ENCODE data around the gene KCNE3.

The KCNE3 gene

DNA sequence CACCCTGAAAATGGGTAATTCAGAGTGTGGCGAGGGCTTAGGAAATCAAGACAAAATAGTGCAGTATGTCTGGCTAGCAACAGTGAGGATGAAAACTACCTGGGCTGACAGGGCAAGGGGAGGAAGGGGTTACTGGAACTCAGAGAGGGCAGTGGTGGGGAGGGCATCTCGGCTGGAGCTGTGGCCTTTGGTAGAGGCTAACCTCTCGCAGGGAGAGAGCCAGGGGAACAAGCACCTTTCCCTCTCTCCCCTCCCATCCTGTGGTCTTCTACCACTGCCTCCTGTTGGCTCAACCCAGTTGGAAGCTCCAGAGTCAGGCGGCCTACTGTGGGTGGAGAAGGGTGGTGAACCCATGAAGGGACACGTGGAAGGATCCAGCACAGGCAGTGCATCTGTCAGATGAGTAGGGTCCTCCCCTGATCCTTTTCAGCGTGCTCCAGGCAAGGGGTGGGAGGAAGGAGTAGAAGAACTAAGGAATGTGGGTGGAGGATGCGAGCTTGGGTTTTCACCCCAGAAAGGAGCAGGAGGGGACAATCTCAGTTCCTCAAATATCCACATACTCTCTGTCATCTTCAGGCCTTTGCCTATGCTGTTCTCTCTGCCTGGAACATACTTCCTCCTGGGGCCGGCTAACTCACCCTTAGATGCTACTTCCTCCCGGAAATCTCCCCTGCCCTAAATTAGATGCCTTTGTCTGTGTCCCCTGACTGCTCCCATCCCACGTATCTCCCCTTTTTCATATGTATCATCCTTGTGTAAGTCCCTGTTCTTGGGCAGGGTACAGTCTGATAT, 6.2 kb upstream of the KCNE3 start:
- no peak for DNase-seq
- in situ Hi-C loops (cut with HindIII; ENCODE audit: low pct_ligation_motif_present, low pct_unique_long_range_greater_than_20kb, low sequenced_read_pairs) = no loop called here

DNA sequence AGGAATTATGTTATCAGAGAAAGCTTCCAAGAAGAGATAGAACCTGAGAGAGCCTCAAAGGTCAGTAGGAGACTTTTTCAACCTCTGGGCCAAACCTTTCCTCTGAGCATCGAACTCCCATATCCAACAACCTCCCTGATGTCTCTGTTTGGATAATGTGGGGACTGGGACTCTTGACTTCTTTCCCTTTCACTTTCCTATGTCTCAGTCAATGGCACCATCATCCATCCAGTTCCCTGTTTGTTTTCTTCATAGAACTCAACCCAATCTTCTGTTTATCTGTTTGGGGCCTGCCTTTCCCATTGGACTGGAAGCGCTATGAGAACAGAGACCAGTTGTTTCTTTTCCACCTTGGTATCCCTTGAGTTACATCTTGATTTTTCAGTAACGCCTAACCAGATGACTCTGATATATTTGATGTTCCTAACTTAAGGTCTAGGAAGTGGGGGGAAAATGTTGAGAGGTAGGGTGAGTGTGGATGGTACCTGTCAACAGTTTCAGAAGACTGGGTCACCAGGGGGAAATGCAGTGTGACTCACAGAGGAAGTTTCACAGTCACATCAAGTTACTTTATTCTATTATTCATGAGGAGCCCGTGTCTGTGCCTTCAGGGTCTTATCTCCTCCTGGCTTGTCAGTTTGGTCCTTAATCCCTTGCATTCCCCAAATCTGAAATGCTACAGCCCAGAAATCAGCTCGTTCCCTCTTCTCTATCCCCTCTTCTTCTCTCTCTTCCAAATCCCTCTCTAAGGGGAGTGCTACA, 4.5 kb upstream of the KCNE3 start:
- no peak for DNase-seq
- in situ Hi-C loops (cut with HindIII; ENCODE audit: low pct_ligation_motif_present, low pct_unique_long_range_greater_than_20kb, low sequenced_read_pairs) = no loop called here

DNA sequence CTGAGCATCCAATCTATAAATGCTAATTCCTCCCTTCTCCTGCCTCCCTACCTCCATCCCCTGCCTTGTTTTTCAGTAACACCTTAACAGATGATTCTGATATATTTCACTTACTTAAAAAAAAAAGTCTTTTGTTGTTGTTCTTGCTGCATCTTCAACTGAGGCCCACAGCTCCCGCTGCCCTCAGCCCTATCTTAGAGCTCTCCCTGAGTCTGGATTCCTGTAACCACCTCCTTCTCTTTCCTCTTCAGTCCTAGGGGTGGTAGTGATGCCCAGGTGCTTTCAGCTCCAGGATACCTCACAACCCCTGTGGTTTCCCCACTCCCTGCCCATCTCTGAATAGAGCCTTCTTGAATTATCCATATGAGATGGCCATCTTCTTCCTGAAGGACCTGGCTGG, 3.7 kb upstream of the KCNE3 start:
- in situ Hi-C loops (cut with HindIII; ENCODE audit: low pct_ligation_motif_present, low pct_unique_long_range_greater_than_20kb, low sequenced_read_pairs) = no loop called here
- DNase-seq = no peak

DNA sequence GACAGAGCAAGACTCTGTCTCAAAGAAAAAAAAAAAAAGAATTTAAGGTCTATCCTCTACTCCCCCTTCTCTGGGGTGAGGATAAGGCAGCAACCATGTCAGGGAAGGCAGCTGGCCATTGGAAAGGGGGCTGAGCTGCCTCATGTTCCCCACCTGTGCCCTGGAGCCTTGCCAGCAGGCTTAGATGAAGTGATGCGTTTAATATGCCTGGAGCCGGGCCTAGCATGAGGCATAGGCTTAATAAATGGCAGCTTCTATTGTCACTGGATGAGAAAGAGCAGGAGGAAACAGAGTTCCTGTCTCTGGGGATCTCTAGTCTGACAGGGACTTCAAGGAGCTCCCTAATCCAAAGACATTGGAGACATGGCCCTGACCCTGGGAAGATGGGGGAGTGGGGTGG, 3.2 kb upstream of the KCNE3 start:
- in situ Hi-C loops (cut with HindIII; ENCODE audit: low pct_ligation_motif_present, low pct_unique_long_range_greater_than_20kb, low sequenced_read_pairs) = no loop called here
- no peak for DNase-seq

DNA sequence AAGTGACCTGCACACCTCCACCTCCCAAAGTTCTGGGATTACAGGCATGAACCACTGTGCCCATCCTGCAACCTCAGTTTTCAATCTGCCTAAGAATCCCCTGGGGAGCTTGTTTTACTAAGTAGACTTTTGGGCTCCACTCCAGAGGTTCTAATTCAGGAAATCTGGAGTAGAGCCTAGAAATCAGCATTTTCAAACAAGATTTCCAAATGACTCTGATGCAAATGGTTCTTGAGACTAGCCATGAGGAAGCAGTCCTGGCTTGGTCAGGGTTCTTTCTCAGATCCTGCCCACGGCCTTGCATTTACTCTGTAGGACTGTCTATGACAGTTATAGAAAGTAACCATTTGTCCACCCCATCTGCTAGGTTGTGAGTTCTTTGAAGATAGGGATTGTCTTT, 1.6 kb upstream of the KCNE3 start:
- DNase-seq = no peak
- in situ Hi-C loops (cut with HindIII; ENCODE audit: low pct_ligation_motif_present, low pct_unique_long_range_greater_than_20kb, low sequenced_read_pairs) = no loop called here

DNA sequence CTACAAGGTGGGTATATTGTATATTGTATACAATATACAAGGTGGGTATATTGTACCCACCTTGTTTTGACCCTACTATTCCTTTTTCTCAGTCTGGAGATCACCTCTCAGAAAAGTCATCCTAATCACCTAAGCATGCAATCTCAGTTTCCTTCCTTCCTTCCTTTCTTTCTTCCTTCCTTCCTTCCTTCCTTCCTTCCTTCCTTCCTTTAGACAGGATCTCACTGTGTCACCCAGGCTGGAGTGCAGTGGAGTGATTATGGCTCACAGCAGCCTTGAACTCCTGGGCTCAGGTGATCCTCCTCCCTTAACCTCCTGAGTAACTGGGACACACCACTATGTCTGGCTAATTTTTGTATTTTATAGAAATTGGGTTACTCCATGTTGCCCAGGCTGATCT, 1.2 kb upstream of the KCNE3 start:
- in situ Hi-C loops (cut with HindIII; ENCODE audit: low pct_ligation_motif_present, low pct_unique_long_range_greater_than_20kb, low sequenced_read_pairs) = no loop called here
- DNase-seq = no peak

DNA sequence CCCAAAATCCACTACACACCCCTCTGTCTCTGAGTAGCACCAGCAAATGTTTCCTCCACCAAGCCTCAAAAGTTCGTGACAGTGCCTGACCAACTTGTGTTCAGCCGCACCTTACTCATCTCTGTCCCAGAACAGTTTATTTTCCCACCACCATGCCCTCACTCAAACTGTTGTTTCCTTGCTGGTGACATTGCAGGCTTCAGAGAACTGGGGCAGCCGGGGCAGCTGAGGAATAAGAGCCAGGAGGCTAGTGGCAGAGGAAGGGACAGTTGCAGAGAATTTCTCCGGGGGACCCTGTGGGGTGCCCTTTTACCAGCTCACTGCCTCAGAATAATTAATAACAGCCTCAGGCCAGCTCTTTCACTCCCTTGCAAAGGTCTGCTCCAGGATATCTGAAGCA, 709 bp upstream of the KCNE3 start:
- no peak for DNase-seq
- in situ Hi-C loops (cut with HindIII; ENCODE audit: low pct_ligation_motif_present, low pct_unique_long_range_greater_than_20kb, low sequenced_read_pairs) = no loop called here

DNA sequence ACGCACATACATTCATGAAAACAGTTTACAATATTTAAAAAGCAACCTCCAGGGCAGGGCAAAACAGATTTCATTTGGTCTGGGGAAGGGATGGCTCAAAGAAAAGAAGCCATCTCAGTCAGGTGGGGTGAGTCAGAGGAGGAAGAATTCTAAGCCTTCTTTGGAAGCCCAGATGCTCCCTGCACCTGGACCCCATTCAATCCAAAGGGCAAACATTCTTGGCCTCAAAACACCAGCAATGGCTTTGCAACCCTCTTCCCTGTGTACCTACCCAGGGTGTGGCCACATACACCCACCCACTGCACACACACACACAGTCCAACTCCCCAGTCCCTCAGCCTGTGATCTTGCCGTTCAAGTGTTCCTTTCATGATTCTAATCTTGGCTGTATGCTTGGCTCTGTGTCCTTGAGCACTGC, 2.0 kb downstream of the KCNE3 start:
- in situ Hi-C loops (cut with HindIII; ENCODE audit: low pct_ligation_motif_present, low pct_unique_long_range_greater_than_20kb, low sequenced_read_pairs) = no loop called here
- no peak for DNase-seq

DNA sequence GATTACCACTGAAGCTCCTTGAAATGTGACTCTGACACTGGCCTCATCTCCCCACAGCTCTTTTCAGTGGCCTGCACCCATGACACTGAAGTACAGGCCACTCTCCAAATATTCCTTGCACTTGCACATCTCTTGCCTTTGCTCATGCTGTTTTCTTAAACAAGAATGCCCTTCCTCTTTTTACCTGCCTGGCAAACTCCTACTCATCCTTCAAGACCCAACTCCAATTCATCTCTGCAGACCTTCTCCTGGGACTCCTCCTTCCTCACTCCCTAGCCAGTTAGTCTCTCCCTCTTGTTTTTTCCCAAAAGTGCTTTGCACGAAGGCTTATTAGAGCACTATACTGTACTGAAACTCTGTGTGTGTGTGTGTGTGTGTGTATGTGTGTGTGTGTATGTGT, 2.6 kb downstream of the KCNE3 start:
- no peak for DNase-seq
- in situ Hi-C loops (cut with HindIII; ENCODE audit: low pct_ligation_motif_present, low pct_unique_long_range_greater_than_20kb, low sequenced_read_pairs) = no loop called here

DNA sequence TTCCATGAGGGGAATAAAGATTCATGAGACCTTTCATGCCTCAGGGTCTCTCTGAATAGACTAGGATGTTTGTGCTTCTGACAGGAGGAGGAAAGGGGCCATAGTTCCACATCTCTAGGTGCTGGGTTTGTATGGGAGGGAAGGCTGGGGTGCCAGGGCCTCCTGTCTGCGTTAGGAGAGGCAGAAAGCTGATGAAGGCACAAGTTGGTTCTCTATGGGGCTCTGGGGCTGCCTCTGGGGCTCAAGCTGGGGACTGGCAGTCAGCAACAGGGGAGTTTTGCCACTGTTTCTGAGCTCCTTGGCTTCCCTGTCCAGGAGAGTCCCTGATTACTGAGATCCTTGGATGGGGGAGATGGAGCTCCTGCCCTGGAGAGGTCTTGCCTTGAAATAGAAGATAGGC, 4.1 kb downstream of the KCNE3 start:
- DNase-seq = no peak

DNA sequence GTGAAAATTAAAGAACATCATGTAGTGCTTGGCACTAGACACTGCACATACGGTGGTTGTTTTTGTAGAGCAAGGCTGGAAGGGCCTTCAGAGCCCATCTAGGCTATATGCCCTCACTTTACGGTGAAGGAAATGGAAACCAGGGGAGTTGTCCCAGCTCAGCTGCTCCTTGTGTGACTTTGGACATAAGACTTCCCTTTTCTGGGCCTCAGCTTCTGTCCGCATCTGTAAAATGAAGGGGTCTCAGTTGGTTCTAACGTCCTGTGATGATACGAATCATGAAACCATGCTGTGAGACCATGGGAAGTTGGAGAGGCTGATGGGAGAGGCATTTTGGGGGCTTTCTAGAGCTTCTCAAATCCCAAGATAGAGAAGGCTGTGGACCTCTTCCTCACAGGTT, 4.7 kb downstream of the KCNE3 start:
- in situ Hi-C loops (cut with HindIII; ENCODE audit: low pct_ligation_motif_present, low pct_unique_long_range_greater_than_20kb, low sequenced_read_pairs) = no loop called here
- no peak for DNase-seq

More for the DNA sequence above, 4.1 kb downstream of the KCNE3 start:
- in situ Hi-C loops (cut with HindIII; ENCODE audit: low pct_ligation_motif_present, low pct_unique_long_range_greater_than_20kb, low sequenced_read_pairs) = no loop called here

DNA sequence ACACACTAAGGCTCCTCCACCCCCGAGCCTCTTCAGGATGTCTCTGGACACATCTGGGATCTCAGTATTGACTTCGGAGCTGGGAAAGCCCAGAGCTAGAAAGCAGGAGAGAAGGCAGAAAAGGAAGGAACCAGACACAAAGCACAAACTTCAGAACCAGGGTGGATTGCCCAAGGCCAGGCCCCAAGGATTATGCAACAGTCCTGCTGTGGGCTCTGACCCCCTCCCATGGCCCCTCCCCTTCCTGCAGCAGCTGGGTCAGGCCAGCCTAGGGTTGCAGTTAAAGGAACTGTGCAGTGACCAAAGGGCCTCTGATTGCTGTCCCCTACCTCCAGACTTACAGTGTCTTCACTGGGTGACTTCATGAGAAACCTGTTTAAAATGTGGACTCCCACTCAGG, 5.3 kb downstream of the KCNE3 start:
- in situ Hi-C loops (cut with HindIII; ENCODE audit: low pct_ligation_motif_present, low pct_unique_long_range_greater_than_20kb, low sequenced_read_pairs) = no loop called here
- no peak for DNase-seq

DNA sequence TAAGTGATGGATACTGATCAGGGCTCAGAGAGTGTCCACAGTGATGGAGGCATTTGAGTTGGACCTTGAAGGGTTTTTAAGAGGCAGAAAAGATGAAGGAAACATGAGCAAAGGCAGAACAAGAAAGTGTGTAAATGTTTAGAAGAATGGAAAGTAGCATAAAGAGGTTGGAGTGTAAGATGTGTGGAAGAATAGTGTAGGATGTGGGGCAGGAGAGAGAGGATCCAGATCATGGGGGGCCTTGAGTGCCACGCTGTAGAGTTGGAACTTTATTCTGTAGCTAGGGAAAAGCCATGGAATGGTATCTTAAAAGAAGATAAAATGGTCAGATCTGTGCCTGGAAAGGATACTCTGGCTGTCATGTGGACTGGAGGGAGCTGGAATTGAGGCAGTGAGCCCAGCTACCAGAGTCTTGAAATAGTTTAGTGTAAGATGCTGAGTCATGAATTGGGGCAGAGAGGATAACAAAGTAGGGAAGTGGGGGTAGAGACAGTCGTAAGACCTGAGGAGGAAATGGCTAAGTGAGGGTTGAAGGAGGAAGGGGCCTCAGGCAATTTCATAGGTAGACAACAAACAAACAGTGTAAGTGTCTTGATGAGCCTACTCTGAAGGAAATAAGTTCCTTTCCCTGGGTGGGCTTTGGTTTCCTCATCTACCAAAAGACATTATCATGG, 6.7 kb downstream of the KCNE3 start:
- in situ Hi-C loops (cut with HindIII; ENCODE audit: low pct_ligation_motif_present, low pct_unique_long_range_greater_than_20kb, low sequenced_read_pairs) = no loop called here
- no peak for DNase-seq

DNA sequence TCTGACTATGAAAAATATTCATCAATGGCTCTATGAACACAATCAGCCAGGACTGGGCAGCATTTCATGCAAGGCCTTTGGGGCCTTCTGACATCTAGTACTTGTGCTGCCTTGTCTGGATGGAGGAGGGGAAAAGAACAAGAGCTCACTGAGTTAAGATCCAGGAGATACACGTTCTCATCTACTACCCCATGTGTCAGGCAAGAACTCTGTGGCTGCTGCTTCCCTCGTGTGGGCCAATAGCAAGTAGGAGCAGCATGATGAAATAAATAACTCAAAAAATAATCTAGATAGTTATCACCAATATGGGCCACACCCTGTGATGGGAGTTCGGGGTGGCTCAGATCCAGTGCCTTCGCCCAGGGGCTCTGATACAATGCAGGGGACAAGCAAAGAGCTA, 7.3 kb downstream of the KCNE3 start:
- DNase-seq = no peak
- in situ Hi-C loops (cut with HindIII; ENCODE audit: low pct_ligation_motif_present, low pct_unique_long_range_greater_than_20kb, low sequenced_read_pairs) = no loop called here

DNA sequence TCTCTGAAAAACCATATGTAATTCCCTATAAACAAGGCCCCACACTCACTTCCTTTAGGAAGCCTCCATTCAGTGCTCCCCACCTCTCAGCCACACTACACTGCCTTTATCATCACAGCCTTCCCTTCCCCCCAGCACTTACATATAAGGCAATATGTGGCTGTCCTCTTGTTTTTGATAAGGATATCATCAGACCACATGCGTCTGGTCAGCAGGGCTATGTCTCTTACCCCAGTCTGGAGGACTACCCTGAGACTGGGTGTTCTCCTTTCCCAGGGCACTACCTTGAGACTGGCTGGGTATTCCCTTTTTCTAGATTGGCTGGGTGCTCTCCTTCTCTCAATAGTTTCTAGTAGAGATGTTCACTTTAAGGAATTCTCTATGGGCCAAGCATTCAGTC, 7.8 kb downstream of the KCNE3 start:
- in situ Hi-C loops (cut with HindIII; ENCODE audit: low pct_ligation_motif_present, low pct_unique_long_range_greater_than_20kb, low sequenced_read_pairs) = no loop called here
- DNase-seq = no peak

DNA sequence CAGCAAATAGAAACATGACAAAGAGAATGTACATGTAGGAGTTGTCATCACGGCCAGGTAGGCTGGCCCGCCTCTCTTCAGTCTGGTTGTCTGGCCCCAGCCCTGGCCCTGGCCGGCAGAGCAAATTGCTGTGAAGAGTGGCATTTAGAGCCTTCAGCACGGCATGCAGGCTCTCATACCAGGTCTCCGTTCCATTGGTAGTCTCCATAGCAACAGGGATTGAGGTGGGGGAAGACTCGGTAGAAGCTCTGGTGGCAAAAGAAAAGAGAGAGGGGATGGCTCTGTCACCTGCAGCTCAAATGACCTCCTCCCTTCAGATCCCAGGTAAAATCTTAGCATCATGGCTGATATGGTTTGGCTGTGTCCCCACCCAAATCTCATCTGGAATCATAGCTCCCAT, 10.0 kb downstream of the KCNE3 start:
- DNase-seq = no peak
- in situ Hi-C loops (cut with HindIII; ENCODE audit: low pct_ligation_motif_present, low pct_unique_long_range_greater_than_20kb, low sequenced_read_pairs) = no loop called here

DNA sequence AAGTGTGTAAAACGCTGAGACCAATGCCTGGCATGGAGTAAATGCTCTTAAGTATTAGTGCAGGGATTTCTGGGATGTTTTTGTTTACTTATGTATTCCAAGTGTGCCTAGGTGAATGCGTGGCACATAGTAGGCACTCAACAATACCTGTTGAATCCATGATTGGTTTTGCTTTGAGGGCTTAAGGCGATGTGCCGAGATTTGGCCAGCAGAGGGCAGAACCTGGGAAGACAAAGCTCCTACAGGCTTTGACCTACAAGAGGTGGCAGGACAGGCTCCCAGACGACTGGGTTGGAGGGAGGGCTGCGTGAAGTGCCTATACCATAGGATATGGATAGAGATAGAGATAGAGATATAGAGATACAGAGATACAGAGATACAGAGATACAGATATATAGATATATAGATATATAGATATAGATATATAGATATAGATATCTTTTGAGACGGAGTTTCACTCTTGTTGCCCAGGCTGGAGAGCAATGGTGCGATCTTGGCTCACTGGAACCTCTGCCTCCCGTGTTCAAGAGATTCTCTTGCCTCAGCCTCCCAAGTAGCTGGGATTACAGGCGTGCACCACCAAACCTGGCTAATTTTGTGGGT, 13.9 kb downstream of the KCNE3 start:
- in situ Hi-C loops (cut with HindIII; ENCODE audit: low pct_ligation_motif_present, low pct_unique_long_range_greater_than_20kb, low sequenced_read_pairs) = no loop called here
- DNase-seq = peak; percentile 51

DNA sequence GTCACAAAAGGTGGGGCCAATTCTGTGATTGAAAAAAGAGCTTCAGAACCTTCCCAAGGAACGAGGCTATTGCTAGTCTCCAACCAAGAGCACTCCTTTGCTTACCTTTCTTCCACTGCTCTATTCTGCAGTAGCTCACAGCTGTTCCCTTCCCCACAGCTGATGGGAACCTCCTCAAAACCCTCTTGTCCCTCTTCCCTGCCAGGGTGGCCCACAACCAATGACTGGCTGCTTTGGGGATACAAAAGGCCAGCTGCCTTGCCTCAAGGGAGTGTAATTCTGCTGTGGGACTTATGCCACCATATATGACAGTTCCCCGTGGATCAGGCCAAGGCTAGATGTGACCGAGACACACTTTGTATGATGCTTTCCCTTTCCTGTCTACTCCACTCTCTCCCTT, 15.0 kb downstream of the KCNE3 start:
- DNase-seq = no peak
- in situ Hi-C loops (cut with HindIII; ENCODE audit: low pct_ligation_motif_present, low pct_unique_long_range_greater_than_20kb, low sequenced_read_pairs) = no loop called here

DNA sequence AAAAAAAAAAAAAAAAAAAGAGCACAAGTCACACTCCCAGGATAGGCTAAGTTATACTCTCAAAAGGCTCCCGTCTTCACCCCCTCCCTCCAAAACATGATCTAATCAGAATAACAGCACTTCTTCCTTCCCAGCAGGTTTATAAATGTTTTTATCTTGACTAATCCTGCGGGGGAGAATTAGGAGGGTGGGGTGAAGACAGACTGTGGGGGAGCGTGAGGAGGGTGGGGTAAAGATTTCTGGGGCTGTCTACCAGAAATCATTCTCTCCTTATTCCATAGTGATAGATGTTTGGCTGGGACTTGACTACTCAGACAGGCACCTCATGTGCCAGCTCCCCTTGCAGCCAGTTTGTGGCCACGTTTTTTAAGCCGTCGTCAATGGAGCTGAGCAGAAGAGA, 17.0 kb downstream of the KCNE3 start:
- DNase-seq = no peak
- in situ Hi-C loops (cut with HindIII; ENCODE audit: low pct_ligation_motif_present, low pct_unique_long_range_greater_than_20kb, low sequenced_read_pairs) = no loop called here
